ENCODE data around the gene G6PD.
"Not testable (repeated sequence)": the region's sequence is repeated elsewhere in the genome, so short reads cannot be mapped to it uniquely, and the experiment has no call there.

DNA sequence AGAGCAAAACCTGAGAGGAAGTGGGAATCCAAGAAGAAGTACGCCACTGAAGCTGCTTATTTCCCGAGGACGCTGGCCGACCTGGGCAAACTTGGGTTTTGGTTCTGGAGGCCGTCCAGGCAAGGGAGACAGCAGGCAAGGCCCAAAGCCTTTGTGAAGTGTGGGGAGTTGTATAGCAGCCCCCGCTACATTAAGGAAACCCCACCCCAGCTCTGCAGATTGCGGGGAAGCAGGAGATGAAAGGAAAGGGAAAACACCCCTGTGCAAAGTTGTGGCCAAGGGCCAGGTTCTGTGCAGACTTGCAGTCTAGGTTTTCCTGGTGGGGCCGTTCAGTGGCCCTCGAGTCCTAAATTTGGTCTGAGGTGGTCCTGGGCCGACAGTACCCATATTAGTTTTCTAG lies 26.4 kb upstream of the G6PD start:
- TF ChIP-seq, protein P1, sequence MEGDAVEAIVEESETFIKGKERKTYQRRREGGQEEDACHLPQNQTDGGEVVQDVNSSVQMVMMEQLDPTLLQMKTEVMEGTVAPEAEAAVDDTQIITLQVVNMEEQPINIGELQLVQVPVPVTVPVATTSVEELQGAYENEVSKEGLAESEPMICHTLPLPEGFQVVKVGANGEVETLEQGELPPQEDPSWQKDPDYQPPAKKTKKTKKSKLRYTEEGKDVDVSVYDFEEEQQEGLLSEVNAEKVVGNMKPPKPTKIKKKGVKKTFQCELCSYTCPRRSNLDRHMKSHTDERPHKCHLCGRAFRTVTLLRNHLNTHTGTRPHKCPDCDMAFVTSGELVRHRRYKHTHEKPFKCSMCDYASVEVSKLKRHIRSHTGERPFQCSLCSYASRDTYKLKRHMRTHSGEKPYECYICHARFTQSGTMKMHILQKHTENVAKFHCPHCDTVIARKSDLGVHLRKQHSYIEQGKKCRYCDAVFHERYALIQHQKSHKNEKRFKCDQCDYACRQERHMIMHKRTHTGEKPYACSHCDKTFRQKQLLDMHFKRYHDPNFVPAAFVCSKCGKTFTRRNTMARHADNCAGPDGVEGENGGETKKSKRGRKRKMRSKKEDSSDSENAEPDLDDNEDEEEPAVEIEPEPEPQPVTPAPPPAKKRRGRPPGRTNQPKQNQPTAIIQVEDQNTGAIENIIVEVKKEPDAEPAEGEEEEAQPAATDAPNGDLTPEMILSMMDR (IDR thresholded peaks at IDR 0.05), result not testable (repeated sequence)
- TF ChIP-seq POLR2A (IDR thresholded peaks at IDR 0.05), result not testable (repeated sequence)

All from lower leg skin (tissue), 3 donors.